Measurements from ENCODE around the gene ZBTB12. TPM values are rescaled to one million over a fixed set of nuclear protein-coding genes. Genes with fewer than 3 reads are reported as not detected.

The ZBTB12 gene
- total and polyA plus RNA-seq, 2 of the 13 experiments (the other 11 are each of a cell fraction or from before 2014, with no cell fraction given): 4.8 to 6.0 TPM

GRCh38 chr6:31897612-31898382, 4.1 kb downstream of the ZBTB12 start, which contains the start of gene EHMT2 (continued):
- TF ChIP-seq TFDP1 (CRISPR knock-in tag; IDR thresholded peaks at IDR 0.05; ENCODE audit: borderline replicate concordance): peak; percentile 59; the same call in 1 of the 2 replicates
- TF ChIP-seq ZNF326 (CRISPR knock-in tag; IDR thresholded peaks at IDR 0.05; ENCODE audit: borderline replicate concordance): peak; percentile 81; the same call in 1 of the 2 replicates
- 0 out of 2 replicates have a peak, but pooled peaks have one; percentile 1 for TF ChIP-seq FOSL2 (CRISPR knock-in tag; IDR thresholded peaks at IDR 0.05)
- TF ChIP-seq ZNF574 (CRISPR knock-in tag; IDR thresholded peaks at IDR 0.05): peak; percentile 69; the same call in 1 of the 2 replicates
- peak; percentile 27; the same call in 1 of the 2 replicates for TF ChIP-seq HOMEZ (CRISPR knock-in tag; IDR thresholded peaks at IDR 0.05; ENCODE audit: low read depth)
- no peak for TF ChIP-seq ZNF513 (CRISPR knock-in tag; conservative IDR thresholded peaks at IDR 0.05)
- TF ChIP-seq HMGA1 (CRISPR knock-in tag; conservative IDR thresholded peaks at IDR 0.05): no peak
- TF ChIP-seq POLR2AphosphoS5 (IDR thresholded peaks at IDR 0.05; ENCODE audit: low read depth, low read length): peak; percentile 87
- TF ChIP-seq ZNF3 (CRISPR knock-in tag; IDR thresholded peaks at IDR 0.05): no peak
- TF ChIP-seq MED1 (CRISPR knock-in tag; IDR thresholded peaks at IDR 0.05): peak; percentile 23; the same call in 1 of the 2 replicates
- peak; percentile 31; the same call in 1 of the 2 replicates for TF ChIP-seq PHF21A (CRISPR knock-in tag; IDR thresholded peaks at IDR 0.05)
- peak; percentile 41 for TF ChIP-seq HCFC1 (IDR thresholded peaks at IDR 0.05; ENCODE audit: low read depth, low read length)
- no peak for TF ChIP-seq ZNF503 (CRISPR knock-in tag; IDR thresholded peaks at IDR 0.05)
- TF ChIP-seq FOXO4 (CRISPR knock-in tag; conservative IDR thresholded peaks at IDR 0.05): 0 out of 2 replicates have a peak, but pooled peaks have one; percentile 17
- 0 out of 2 replicates have a peak, but pooled peaks have one; percentile 43 for TF ChIP-seq ZBTB25 (CRISPR knock-in tag; IDR thresholded peaks at IDR 0.05)
- TF ChIP-seq ZSCAN20 (CRISPR knock-in tag; IDR thresholded peaks at IDR 0.05; ENCODE audit: borderline replicate concordance): 0 out of 2 replicates have a peak, but pooled peaks have one; percentile 16

Data from HepG2 (cell line).